Activated CD4-positive, CD25-positive, alpha-beta regulatory T cell treated with anti-CD3 and anti-CD28 coated beads, Interleukin-2, amount 50 U/mL, for 24 hours (primary cell): Measurements from ENCODE around the gene C5AR1.
"Not testable (repeated sequence)": the region's sequence is repeated elsewhere in the genome, so short reads cannot be mapped to it uniquely, and the experiment has no call there.

Experiments used
- ATAC-seq, 2 donors: fragments of 150-1000 bp; cut with Tn5 transposase; one replicate each; pipeline ENCODE4 v1.10.0; 2021; ENCODE audit warnings: mild to moderate bottlenecking in 1 of 2, moderate library complexity in 1 of 2

The C5AR1 gene

GRCh38 chr19:47309608-47310007, at the start of gene C5AR1:
C5AR1 (plus strand) TSS chr19:47309861; CDS start chr19:47309896, 35 bp downstream.
- ATAC-seq: no peak

GRCh38 chr19:47260476-47260875, 49.2 kb upstream of the C5AR1 start:
- no peak for ATAC-seq

GRCh38 chr19:47261946-47262793, 47.5 kb upstream of the C5AR1 start:
- ATAC-seq: not testable (repeated sequence)

- ATAC-seq: no peak
Observed at GRCh38 chr19:47264629-47265028, 45.0 kb upstream of the C5AR1 start.

- ATAC-seq: no peak
Observed at GRCh38 chr19:47266401-47266941, 43.2 kb upstream of the C5AR1 start.

DNA sequence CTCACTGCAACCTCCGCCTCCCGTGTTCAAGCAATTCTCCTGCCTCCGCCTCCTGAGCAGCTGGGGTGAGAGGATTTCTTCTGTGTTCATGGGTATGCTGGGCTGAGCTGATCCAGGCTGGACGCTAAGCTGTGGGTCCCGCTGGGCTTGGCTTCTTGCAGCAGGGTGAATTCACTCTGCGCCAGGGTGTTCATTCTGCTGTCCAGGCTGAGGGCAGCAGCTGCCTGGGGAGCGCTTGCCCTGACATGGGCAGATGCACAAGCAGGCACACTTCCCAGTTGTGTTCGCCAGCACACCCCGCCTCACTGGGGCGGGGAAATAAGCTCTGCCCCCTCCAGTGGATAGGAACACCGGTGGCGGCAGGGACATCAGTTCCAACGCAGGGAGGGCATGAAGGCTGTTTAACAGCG, 42.3 kb upstream of the C5AR1 start:
- ATAC-seq: no peak

DNA sequence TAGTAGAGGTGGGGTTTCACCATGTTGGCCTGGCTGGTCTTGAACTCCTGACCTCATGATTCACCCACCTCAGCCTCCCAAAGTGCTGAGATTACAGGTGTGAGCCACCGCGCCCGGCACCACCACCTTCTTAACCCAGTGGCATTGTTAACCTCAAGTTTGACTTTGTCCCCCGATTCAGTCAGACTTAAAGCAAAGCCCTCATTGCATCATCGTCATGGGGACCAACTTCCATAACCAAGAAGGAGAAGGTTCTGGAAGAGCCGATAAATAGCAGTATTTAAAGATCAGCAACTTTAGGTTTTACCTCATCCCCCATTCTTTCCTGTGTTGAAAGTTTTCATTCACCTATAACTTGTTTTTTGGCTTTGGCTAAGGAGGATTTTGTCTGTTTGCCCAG, 41.6 kb upstream of the C5AR1 start:
- no peak for ATAC-seq

- ATAC-seq: no peak
Observed at GRCh38 chr19:47269596-47269995, 40.1 kb upstream of the C5AR1 start.

DNA sequence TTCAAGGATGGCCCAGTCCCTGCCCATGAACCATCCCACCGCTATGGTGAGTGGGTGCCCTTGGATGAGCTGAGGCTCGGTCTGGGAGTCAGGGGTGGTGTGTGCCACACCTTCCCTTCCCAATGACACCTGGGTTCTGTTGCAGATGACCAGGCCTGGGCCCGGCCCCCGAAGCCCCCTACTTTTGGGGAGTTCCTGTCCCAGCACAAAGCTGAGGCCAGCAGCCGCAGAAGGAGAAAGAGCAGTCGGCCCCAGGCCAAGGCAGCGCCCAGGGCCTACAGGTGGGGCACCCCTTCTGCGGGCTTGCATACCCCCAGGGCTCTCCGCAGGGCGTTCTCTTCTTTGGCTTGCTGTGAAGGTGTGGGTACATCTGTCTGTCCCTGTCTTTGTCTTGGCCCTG, 39.3 kb upstream of the C5AR1 start:
- no peak for ATAC-seq

- ATAC-seq: no peak
Observed at GRCh38 chr19:47271949-47272348, 37.7 kb upstream of the C5AR1 start.

- no peak for ATAC-seq
Observed at GRCh38 chr19:47272448-47273312, 37.0 kb upstream of the C5AR1 start.

DNA sequence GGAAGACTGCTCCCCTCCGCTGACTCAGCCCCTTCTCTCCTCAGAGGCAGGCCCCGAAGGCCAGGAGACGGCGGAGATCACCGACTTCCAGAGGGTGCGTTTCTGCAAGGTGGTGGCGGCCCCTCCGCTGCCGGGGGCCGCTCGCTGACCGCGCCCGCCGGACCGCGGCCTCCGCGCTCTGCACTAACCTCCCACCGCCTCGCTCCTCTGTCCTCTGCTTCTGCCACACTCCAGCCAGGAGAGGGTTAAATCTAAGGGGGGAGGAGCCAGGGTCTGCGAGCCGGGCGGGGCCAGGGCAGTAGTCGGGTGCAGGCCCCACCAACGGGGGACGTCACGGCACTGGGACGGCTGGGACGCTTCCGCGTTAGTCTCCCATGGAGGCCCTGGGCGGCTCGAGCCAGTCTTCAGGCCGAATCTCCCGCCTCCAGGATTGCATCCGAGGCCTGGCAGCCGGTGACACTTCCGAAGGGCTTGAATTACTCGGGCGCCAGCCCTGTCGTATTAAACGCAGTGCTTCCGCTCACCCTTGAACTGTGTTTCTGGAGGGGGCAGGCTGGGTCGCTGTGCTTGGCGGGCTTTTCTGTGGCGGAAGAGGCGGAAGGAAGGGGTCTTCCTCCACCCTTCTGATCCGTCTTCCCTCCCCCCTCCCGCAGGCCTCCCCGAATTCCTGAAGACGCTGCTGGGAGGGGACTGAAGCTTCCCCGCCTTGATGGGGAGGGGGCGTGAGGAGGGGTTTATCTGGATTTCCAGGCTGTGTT, 36.2 kb upstream of the C5AR1 start:
- ATAC-seq: peak; percentile 76 to 78

DNA sequence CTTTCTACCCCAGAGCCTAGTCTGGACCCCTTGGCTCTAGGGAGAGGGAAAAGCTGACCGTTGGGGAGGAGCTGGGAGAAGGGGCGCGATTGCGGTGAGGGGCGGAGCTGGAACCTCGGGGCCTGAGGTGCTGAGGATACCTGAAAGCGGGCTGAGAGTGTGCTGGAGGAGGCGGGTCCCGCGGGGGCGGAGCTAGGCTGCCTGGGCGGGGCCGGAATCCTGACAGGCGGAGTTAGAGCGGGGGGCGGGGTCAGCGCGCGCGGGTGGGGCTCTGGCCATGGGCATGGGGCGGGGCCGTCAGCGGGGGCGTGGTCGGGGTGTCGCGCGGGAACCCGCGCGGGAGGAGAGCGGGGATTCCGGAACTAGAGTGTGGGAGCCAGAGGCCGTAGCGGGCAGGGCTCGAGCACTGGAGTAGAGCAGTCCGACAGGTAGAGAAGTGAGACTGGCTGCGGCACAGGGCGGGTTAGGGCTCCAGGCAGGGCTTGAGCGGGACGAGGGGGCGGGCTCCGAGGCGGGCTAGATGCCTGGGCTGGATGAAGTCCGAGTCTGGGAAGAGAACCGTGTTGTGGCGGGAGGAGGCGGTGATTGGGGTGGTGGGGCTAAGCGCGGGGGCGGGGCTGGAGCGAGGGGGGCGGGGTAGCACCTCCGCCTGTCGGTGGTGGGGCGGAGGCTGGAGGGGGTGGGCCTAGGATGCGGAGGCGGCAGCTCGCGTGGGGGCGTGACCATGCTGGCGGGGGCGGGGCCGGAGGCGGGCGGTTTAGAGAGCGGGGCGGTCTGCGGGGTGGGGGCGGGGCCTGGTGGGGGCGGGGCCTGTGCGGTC, 35.4 kb upstream of the C5AR1 start, which contains the start of gene INAFM1:
INAFM1 (plus strand) TSS at position 815 of the 820 bp plus-strand sequence. CDS start 35 bp downstream, outside the sequence.
- ATAC-seq: peak; percentile 72 to 75

- peak; percentile 12 to 22 for ATAC-seq
Observed at GRCh38 chr19:47274891-47275761, 34.5 kb upstream of the C5AR1 start.

- no peak for ATAC-seq
Observed at GRCh38 chr19:47275791-47276461, 33.7 kb upstream of the C5AR1 start.

DNA sequence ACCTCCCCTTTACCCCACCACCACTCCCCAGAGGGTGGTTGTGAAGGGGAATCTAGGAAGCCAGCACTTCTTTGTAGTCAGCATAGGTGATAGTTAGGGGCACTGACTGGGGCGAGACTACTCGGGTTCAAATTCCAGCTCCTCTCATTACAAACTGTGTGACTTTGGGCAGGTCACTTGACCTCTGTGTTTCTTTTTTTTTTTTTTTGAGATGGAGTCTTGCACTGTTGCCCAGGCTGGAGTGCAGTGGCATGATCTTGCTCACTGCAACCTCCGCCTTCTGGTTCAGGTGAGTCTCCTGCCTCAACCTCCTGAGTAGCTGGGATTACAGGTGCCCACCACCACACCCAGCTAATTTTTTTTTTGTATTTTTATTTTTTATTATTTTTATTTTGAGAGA, 33.1 kb upstream of the C5AR1 start:
- ATAC-seq: not testable (repeated sequence)

DNA sequence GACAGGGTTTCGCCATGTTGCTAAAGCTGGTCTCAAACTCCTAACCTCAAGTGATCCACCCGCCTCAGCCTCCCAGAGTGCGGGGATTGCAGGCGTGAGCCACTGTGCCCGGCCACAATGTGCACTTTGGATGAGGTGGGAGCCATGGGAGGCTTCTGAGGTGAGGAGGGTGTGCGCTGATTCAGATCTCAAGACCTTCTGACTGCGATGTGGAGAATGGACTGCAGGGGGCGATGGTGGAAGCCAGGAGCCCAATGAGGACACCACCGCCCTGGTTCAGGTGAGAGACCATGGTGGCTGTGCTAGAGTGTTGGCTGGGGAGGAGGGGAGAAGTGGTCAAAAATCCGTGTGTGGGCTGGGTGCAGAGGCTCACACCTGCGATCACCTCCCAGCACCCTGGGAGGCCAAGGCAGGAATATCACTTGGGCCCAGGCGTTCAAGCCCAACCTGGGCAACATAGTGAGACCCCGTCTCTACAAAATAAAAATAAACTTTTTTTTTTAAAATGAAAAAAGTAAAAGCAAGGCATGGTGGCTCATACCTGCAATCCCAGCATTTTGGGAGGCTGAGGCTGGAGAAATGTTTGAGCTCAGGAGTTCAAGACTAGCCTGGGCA, 29.4 kb upstream of the C5AR1 start:
- ATAC-seq: peak; percentile 59 to 65

DNA sequence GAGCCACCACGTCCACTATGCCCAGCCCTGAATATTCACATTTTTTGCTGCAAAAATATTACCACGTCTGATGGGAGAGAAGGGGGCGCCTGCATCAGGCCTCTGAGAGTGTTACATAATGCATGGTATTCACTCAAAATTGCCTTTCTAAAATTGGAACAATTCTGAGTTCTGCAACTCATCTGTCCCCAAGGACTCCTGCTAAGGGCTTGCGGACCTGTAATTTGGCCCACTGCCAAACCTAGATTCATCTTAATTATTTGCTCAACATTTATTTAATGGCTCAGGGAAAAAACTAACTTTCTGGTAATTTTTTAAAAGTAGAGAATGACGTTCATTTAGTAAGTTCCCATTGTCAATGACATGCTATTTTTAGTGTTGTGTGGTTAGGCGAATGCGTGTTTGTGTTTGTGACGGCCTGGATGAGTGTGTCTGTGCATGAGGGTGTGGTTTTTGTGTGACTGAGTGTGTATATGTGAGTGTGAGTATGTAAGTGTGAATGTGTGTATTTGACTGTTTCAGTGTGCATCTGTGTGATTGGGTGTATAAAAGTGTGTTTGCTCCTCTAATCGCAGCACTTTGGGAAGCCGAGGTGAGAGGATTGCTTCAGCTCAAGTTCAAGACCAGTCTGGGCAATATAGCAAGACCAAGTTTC, 26.1 kb upstream of the C5AR1 start:
- no peak for ATAC-seq
